ENCODE results near the gene DHPS. TPM values are rescaled to one million over a fixed set of nuclear protein-coding genes. Genes with fewer than 3 reads are reported as not detected.

The DHPS gene
- total and polyA plus RNA-seq, 2 of the 13 experiments (the other 11 are each of a cell fraction or from before 2014, with no cell fraction given): 43.3 to 84.3 TPM

DNA sequence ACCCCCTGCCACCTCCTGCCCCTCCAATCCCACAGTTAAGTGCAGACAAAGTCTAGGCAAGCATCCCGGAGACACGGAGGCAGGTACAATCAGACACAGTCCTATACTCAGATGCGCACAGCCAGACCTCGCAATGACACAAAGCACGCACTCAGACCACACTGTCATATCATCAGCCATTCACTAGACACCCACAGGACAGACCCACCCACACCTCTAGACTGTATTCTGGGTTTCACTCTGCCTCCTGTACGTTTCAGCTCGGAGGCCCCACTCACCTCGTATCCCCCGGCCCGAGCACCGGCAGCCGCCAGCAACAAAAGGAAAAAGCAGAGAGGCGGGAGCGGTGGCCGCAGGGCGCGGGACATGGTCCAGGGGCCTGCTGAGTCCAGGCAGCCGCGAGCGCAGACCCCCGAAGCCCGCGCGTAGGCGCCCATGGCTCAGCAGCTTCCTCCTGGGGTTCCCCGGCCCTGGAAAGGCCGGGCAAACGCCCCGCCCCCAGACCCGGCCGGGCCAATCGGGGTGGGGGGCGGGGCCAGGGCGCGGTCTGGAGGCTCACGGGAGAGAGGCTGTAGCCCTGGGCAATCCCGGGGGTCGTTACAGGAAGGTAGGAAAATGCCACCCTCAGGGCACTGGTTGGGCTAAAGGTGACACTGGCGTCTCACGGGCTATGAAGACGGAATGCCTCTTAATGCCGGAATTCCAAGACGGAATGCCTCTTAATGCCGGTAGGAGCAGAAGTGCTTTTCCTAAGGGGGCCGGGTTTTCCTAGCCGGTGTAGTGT, 15.2 kb downstream of the DHPS start, which contains the start of the genes MAN2B1 and WDR83:
TSS of gene MAN2B1 (minus strand) at position 478 of the 784 bp plus-strand sequence. CDS start at position 437, 41 bp downstream.
TSS of gene WDR83 (plus strand) at position 543 of the 784 bp plus-strand sequence. CDS start 2,984 bp downstream, outside the sequence.
- Histone ChIP-seq H3K9ac (ENCODE audit: insufficient read depth, low read depth, low read length) (peak within 1 kb of the TSS; percentile 82), H3K9me3 (ENCODE audit: low read length) (no peaks in the 10 kb centered on the region), H4K20me1 (ENCODE audit: insufficient read depth, low read length) (no peaks in the 10 kb centered on the region), H3K4me1 (ENCODE audit: insufficient read depth, low read length) (peaks cover 43% of the 10 kb centered on the region), H3K4me3 (replicated peaks in 1 of 3; ENCODE audit: insufficient read depth in 1 of 3, low read depth in 2 of 3, low read length in 3 of 3) (peak within 1 kb of the TSS; percentile 72 to 84 (median 84)), H3K36me3 (replicated peaks in 1 of 2; ENCODE audit: control insufficient read depth in 1 of 2, insufficient read depth in 2 of 2, low read length in 2 of 2) (no peaks in the 10 kb centered on the region; a peak in 2 of 5 replicates), H2AFZ (ENCODE audit: low read length) (peak within 1 kb of the TSS; percentile 83), H3K79me2 (ENCODE audit: insufficient read depth, low read length) (peaks cover 34% of the 10 kb centered on the region), H3K4me2 (ENCODE audit: low read depth, low read length) (peak within 1 kb of the TSS; percentile 97), H3K27me3 (ENCODE audit: control insufficient read depth in 1 of 2, insufficient read depth in 2 of 2, low read length in 2 of 2) (no peaks in the 10 kb centered on the region; a peak in 1 of 5 replicates), H3K27ac (ENCODE audit: extremely low read length, insufficient read depth, low read length) (peak within 1 kb of the TSS; percentile 60)
- in situ Hi-C loops (cut with HindIII; ENCODE audit: extremely low pct_ligation_motif_present, low pct_unique_long_range_greater_than_20kb): no loop called here
- ATAC-seq: peak; percentile 89
- intact Hi-C loops (cut with micrococcal nuclease; ENCODE audit: unreplicated experiment): no loop called here
- ChIA-PET POLR2A (interaction anchor here (0.6 to 1.7 kb wide), 6 partner anchors 10 to 125 kb away, joined by 3 to 9 read pairs (median 4); partner anchors contain the start of genes DHPS, JUNB, ZNF490 and ZNF791), CTCF (ENCODE audit: low intra/inter-chr PET ratio, low total read pairs) (interaction anchor here (0.5 kb wide), 1 partner anchor 502 kb away, joined by 3 read pairs; no protein-coding TSS in a partner anchor)
- under 1% methylated on average over 24 of the region's 46 CpGs for WGBS (ENCODE audit: low lambda C conversion rate)
- no peak for FAIRE-seq
- DNase-seq (ENCODE audit: low spot score): peak; percentile 65
- BruUV-seq (replicated peaks): no TSS peak
- TF ChIP-seq, protein P1, sequence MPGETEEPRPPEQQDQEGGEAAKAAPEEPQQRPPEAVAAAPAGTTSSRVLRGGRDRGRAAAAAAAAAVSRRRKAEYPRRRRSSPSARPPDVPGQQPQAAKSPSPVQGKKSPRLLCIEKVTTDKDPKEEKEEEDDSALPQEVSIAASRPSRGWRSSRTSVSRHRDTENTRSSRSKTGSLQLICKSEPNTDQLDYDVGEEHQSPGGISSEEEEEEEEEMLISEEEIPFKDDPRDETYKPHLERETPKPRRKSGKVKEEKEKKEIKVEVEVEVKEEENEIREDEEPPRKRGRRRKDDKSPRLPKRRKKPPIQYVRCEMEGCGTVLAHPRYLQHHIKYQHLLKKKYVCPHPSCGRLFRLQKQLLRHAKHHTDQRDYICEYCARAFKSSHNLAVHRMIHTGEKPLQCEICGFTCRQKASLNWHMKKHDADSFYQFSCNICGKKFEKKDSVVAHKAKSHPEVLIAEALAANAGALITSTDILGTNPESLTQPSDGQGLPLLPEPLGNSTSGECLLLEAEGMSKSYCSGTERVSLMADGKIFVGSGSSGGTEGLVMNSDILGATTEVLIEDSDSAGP (CRISPR knock-in tag; IDR thresholded peaks at IDR 0.05; ENCODE audit: borderline replicate concordance): peak; percentile 39; the same call in 1 of the 2 replicates
- no peak for TF ChIP-seq MAZ (IDR thresholded peaks at IDR 0.05; ENCODE audit: borderline replicate concordance, low read depth, low read length)
- peak; percentile 25; the same call in 1 of the 2 replicates for TF ChIP-seq MAZ (CRISPR knock-in tag; IDR thresholded peaks at IDR 0.05; ENCODE audit: low read depth)
- TF ChIP-seq, protein P2, sequence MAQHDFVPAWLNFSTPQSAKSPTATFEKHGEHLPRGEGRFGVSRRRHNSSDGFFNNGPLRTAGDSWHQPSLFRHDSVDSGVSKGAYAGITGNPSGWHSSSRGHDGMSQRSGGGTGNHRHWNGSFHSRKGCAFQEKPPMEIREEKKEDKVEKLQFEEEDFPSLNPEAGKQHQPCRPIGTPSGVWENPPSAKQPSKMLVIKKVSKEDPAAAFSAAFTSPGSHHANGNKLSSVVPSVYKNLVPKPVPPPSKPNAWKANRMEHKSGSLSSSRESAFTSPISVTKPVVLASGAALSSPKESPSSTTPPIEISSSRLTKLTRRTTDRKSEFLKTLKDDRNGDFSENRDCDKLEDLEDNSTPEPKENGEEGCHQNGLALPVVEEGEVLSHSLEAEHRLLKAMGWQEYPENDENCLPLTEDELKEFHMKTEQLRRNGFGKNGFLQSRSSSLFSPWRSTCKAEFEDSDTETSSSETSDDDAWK (CRISPR knock-in tag; IDR thresholded peaks at IDR 0.05): no peak
- peak; percentile 40; the same call in 1 of the 2 replicates for TF ChIP-seq MYC (CRISPR knock-in tag; IDR thresholded peaks at IDR 0.05; ENCODE audit: borderline replicate concordance)
- TF ChIP-seq, protein P3, sequence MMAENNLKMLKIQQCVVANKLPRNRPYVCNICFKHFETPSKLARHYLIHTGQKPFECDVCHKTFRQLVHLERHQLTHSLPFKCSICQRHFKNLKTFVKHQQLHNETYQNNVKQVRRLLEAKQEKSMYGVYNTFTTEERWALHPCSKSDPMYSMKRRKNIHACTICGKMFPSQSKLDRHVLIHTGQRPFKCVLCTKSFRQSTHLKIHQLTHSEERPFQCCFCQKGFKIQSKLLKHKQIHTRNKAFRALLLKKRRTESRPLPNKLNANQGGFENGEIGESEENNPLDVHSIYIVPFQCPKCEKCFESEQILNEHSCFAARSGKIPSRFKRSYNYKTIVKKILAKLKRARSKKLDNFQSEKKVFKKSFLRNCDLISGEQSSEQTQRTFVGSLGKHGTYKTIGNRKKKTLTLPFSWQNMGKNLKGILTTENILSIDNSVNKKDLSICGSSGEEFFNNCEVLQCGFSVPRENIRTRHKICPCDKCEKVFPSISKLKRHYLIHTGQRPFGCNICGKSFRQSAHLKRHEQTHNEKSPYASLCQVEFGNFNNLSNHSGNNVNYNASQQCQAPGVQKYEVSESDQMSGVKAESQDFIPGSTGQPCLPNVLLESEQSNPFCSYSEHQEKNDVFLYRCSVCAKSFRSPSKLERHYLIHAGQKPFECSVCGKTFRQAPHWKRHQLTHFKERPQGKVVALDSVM (CRISPR knock-in tag; IDR thresholded peaks at IDR 0.05): peak; percentile 79
- peak; percentile 84 for TF ChIP-seq ZFX (CRISPR knock-in tag; IDR thresholded peaks at IDR 0.05; ENCODE audit: low read depth)
- TF ChIP-seq NFKB2 (CRISPR knock-in tag; IDR thresholded peaks at IDR 0.05; ENCODE audit: borderline replicate concordance): peak; percentile 55; the same call in 1 of the 2 replicates
- peak; percentile 62 for TF ChIP-seq GATAD1 (CRISPR knock-in tag; IDR thresholded peaks at IDR 0.05)
- TF ChIP-seq AGO2 (optimal IDR thresholded peaks at IDR 0.05; ENCODE audit: low read depth, low read length): peak; percentile 77
- TF ChIP-seq RBFOX2 (IDR thresholded peaks at IDR 0.05; ENCODE audit: low read depth, low read length): peak; percentile 80
- TF ChIP-seq KAT8 (CRISPR knock-in tag; IDR thresholded peaks at IDR 0.05): peak; percentile 82
- 0 out of 2 replicates have a peak, but pooled peaks have one; percentile 29 for TF ChIP-seq ZNF761 (CRISPR knock-in tag; conservative IDR thresholded peaks at IDR 0.05)
- TF ChIP-seq, protein P4, sequence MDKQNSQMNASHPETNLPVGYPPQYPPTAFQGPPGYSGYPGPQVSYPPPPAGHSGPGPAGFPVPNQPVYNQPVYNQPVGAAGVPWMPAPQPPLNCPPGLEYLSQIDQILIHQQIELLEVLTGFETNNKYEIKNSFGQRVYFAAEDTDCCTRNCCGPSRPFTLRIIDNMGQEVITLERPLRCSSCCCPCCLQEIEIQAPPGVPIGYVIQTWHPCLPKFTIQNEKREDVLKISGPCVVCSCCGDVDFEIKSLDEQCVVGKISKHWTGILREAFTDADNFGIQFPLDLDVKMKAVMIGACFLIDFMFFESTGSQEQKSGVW (CRISPR knock-in tag; IDR thresholded peaks at IDR 0.05; ENCODE audit: borderline replicate concordance): no peak
- peak; percentile 87 for TF ChIP-seq HIVEP1 (CRISPR knock-in tag; IDR thresholded peaks at IDR 0.05)
- TF ChIP-seq YY1 (IDR thresholded peaks at IDR 0.05; ENCODE audit: insufficient read depth, insufficient replicate concordance, low read depth, low read length): peak; percentile 56
- no peak for TF ChIP-seq CEBPB (IDR thresholded peaks at IDR 0.05; ENCODE audit: borderline replicate concordance, low read depth, low read length)
